Measurements from ENCODE around the gene TNFAIP8. TPM values are rescaled to one million over a fixed set of nuclear protein-coding genes. Genes with fewer than 3 reads are reported as not detected.

The TNFAIP8 gene
- total and polyA plus RNA-seq, 9 of the 15 experiments (the other 6 are each of a cell fraction or from before 2014, with no cell fraction given): 29.9 to 52.2 (median 44.8) TPM

GRCh38 chr5:119329666-119330065 is 26.2 kb upstream of the TNFAIP8 start (continued):
- TF ChIP-seq DEAF1 (CRISPR knock-in tag; IDR thresholded peaks at IDR 0.05) (no peak), SUPT5H (IDR thresholded peaks at IDR 0.05) (no peak), HNRNPUL1 (IDR thresholded peaks at IDR 0.05; ENCODE audit: low read length) (no peak), NCOA1 (IDR thresholded peaks at IDR 0.05; ENCODE audit: low read depth) (no peak), MAX (CRISPR knock-in tag; IDR thresholded peaks at IDR 0.05) (0 out of 2 replicates have a peak, but pooled peaks have one; percentile 7), HOMEZ (CRISPR knock-in tag; IDR thresholded peaks at IDR 0.05) (no peak), KLF13 (tag; IDR thresholded peaks at IDR 0.05; ENCODE audit: borderline replicate concordance, low read depth) (peak; percentile 17; the same call in 1 of the 2 replicates), ARID3A (IDR thresholded peaks at IDR 0.05; ENCODE audit: borderline replicate concordance, low read depth, low read length) (no peak), KAT7 (CRISPR knock-in tag; IDR thresholded peaks at IDR 0.05; ENCODE audit: borderline replicate concordance) (no peak), CHD1 (IDR thresholded peaks at IDR 0.05; ENCODE audit: low read length) (peak; percentile 22)
